Duodenal mucosa (tissue), 2 donors: ENCODE measurements around the gene VSIG10.
A peak's percentile ranks its signal among the peaks of the same experiment; 100 is the strongest.
"Not testable (repeated sequence)": the region's sequence is repeated elsewhere in the genome, so short reads cannot be mapped to it uniquely, and the experiment has no call there.

Source experiments
- H3K27ac ChIP-seq: one replicate; pipeline ENCODE4 v1.7.0; 2013; ENCODE audit warnings: low read depth, low read length
- H3K27me3 ChIP-seq, 2 donors: one replicate each; pipeline ENCODE4 v1.7.0; 2013; ENCODE audit warnings: low read length in 2 of 2, control low read depth in 1 of 2; ENCODE audit not compliant: insufficient read depth in 2 of 2, control insufficient read depth in 1 of 2
- H3K36me3 ChIP-seq, 2 donors: one replicate each; pipeline ENCODE4 v1.7.0; 2013; ENCODE audit warnings: low read length in 2 of 2, control low read depth in 1 of 2; ENCODE audit not compliant: insufficient read depth in 2 of 2, control insufficient read depth in 1 of 2
- H3K4me1 ChIP-seq, 2 donors: one replicate each; pipeline ENCODE4 v1.7.0; 2013; ENCODE audit warnings: low read length in 2 of 2, control low read depth in 1 of 2; ENCODE audit not compliant: insufficient read depth in 2 of 2, control insufficient read depth in 1 of 2
- H3K4me3 ChIP-seq, 2 donors: one replicate each; pipeline ENCODE4 v1.7.0; 2013; ENCODE audit warnings: low read length in 2 of 2, low read depth in 1 of 2
- H3K9ac ChIP-seq, 2 donors: one replicate each; pipeline ENCODE4 v1.7.0; 2013; ENCODE audit warnings: low read length in 2 of 2, low read depth in 1 of 2
- H3K9me3 ChIP-seq, 2 donors: one replicate each; pipeline ENCODE4 v1.7.0; 2013; ENCODE audit warnings: low read length in 2 of 2, control low read depth in 1 of 2; ENCODE audit not compliant: control insufficient read depth in 1 of 2

VSIG10 gene

DNA sequence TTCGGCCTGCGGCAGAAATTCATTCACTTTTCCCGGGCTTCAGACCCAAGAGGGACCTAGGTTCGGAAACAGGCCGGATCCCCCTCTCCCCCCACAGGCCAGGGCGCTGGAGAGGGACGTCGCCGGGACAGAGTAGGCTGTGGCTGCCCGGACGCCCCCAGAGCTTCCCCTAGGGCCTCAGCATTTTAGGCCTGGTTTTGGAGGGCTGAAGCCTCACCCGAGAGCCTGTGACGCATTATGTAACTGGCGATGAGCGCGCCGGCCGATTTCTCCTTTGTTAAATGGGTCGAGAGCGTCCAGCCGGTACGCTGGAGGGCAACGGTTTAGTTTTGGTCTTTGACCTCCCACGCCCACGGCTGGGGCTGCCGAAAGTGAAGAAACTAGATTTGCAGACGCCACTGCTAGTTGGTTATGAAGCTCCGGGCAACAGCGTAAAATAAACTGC lies 32.8 kb upstream of the VSIG10 start:
- Histone ChIP-seq H3K27me3 (no peaks in the 10 kb centered on the region), H3K36me3 (peaks cover 17 to 29% of the 10 kb centered on the region in 2 donors), H3K9me3 (no peaks in the 10 kb centered on the region), H3K27ac (peak overlapping the region; percentile 86), H3K9ac (peak overlapping the region; percentile 85 to 89), H3K4me1 (peaks cover 8 to 17% of the 10 kb centered on the region in 2 donors), H3K4me3 (peak overlapping the region; percentile 90 to 95)

DNA sequence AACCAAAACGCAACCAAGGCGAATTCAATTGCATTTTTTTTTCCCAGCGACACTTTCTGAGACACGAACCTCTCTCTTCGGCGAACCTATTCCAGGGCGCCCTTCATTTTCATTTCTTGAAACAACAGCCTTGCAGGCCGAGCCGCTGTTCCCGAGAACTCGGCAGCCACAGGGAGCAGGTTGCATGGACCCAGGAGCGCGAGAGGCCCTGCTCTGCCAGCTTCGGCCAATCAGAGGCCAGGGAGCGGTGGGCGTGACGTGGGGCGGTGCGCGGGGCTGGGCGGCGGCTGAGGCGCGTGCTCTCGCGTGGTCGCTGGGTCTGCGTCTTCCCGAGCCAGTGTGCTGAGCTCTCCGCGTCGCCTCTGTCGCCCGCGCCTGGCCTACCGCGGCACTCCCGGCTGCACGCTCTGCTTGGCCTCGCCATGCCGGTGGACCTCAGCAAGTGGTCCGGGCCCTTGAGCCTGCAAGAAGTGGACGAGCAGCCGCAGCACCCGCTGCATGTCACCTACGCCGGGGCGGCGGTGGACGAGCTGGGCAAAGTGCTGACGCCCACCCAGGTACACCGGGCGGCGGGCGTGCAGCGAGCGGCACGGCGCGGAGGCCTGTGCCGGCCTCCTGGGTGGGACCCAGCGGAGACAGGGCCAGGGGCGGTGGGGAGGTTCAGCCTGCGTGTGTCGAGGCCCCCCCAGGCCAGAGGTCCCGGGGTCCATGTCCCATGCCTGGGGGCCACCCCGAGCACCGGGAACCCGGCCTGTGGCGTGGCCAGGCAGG lies 32.2 kb upstream of the VSIG10 start, which contains the start of gene PEBP1:
TSS of gene PEBP1 (plus strand) at position 337 of the 771 bp plus-strand sequence. CDS start at position 423, 86 bp downstream.
- H3K9ac ChIP-seq = peak within 1 kb of the TSS; percentile 85 to 89
- peaks cover 16 to 24% of the 10 kb centered on the region in 2 donors for H3K36me3 ChIP-seq
- peaks cover 8 to 17% of the 10 kb centered on the region in 2 donors for H3K4me1 ChIP-seq
- H3K4me3 ChIP-seq = peak within 1 kb of the TSS; percentile 90 to 95
- H3K27ac ChIP-seq = peak within 1 kb of the TSS; percentile 86
- no peaks in the 10 kb centered on the region for H3K9me3 ChIP-seq
- no peaks in the 10 kb centered on the region for H3K27me3 ChIP-seq

DNA sequence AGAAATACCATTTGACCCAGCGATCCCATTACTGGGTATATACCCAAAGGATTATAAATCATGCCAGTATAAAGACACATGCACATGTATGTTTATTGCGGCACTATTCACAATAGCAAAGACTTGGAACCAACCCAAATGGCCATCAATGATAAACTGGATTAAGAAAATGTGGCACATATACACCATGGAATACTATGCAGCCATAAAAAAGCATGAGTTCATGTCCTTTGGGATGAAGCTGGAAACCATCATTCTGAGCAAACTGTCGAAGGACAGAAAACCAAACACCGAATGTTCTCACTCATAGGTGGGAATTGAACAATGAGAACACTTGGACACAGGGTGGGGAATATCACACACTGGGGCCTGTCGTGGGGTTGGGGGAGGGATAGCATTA lies 25.6 kb upstream of the VSIG10 start:
- not testable (repeated sequence) for H3K9me3 ChIP-seq, H3K36me3 ChIP-seq, H3K27ac ChIP-seq, H3K27me3 ChIP-seq, H3K9ac ChIP-seq, H3K4me3 ChIP-seq
- peaks cover 6 to 10% of the 10 kb centered on the region in 2 donors for H3K4me1 ChIP-seq

DNA sequence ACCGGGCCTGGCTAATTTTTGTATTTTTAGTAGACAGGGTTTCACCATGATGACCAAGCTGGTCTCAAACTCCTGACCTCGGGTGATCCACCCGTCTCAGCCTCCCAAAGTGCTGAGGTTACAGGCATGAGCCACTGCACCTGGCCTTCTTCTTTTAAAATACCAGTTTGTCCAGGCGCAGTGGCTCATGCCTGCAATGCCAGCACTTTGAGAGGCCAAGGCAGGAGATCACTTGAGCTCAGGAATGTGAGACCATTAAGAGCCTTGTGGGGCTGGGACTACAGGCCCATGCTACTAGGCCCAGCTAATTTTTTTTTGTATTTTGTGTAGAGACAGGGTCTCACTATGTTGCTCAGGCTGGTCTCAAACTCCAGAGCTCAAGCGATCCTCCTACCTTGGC lies 24.1 kb upstream of the VSIG10 start:
- Histone ChIP-seq H3K4me1 (peaks cover 6 to 10% of the 10 kb centered on the region in 2 donors), H3K9me3 (no peaks in the 10 kb centered on the region), H3K36me3 (no peaks in the 10 kb centered on the region), H3K27me3 (no peaks in the 10 kb centered on the region), H3K4me3 (no peak overlapping the region), H3K9ac (no peak overlapping the region), H3K27ac (no peak overlapping the region)

DNA sequence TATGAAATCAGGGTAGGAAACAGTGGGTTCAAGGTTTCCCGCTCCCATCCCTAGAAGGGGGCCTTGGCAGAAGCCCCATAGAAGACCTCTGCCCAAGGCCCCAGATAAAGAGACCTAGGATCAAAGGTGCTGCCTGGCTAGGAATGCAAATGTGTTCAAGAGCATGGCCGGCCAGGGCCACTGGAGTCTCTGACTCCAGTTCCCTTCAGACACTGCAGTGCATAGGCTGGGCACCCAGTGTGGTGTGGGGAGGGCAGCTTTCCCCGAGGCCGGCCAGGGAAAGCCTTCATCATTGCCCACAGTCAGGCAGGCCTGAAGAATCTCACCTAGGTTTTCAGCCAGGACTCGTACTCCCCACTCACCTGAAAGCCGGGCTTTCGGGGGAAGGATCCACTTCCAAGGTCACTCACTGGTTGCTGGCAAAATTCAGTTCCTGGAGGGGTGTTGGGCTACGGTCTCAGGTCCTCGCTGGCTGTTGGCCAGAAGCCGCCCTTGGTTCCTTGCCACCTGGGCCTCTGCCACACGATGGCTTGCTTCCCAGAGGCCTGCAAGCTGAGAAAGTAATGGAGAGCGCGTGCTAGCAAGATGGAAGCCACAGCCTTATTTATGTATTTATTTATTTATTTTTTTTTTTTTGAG lies 22.4 kb upstream of the VSIG10 start:
- Histone ChIP-seq H3K4me3 (no peak overlapping the region), H3K9me3 (no peaks in the 10 kb centered on the region), H3K36me3 (no peaks in the 10 kb centered on the region), H3K4me1 (peaks cover 7 to 8% of the 10 kb centered on the region in 2 donors), H3K27me3 (no peaks in the 10 kb centered on the region), H3K9ac (peak overlapping the region in 1 of 2 donors; percentile 18), H3K27ac (peak overlapping the region; percentile 63)

DNA sequence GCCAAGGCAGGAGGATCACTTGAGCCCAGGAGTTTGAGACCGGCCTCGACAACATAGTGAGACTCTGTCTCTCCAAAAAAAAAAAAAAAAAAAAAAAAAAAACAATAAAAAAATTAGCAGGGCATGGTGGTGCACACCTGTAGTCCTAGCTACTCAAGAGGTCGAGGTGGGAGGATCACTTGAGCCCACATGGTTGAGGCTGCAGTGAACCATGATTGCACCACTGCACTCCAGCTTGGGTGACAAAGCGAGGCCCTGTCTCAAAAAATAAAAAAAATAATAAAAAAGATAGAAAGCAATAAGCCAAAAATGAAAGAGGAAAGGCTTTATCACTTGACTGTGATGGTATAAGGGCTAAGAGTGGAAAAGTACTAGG lies 21.9 kb upstream of the VSIG10 start:
- Histone ChIP-seq H3K27ac (no peak overlapping the region), H3K9ac (no peak overlapping the region), H3K27me3 (no peaks in the 10 kb centered on the region), H3K4me1 (peaks cover 7 to 11% of the 10 kb centered on the region in 2 donors), H3K36me3 (no peaks in the 10 kb centered on the region), H3K9me3 (no peaks in the 10 kb centered on the region), H3K4me3 (no peak overlapping the region)

DNA sequence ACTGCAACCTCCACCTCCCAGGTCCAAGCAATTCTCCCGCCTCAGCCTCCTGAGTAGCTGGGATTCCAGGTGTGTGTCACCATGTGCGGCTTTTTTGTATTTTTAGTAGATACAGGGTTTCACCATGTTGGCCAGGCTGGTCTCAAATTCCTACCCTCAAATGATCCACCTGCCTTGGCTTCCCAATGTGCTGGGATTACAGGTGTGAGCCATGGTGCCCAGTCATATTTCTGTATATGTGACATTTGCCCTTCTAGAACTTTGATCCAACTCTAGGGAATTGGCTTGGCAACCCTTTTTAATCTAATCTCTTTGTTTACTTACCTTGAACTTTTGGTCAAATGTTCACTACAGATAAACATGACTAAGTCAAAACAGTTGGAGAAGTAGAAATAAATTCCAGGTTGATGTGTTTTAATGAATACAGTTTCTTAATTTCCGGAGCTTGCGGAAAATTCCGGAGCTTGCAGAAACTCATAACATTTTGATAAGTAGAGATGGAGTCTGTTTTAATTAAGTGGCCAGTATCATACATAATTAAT lies 20.6 kb upstream of the VSIG10 start:
- Histone ChIP-seq H3K9ac (no peak overlapping the region), H3K36me3 (no peaks in the 10 kb centered on the region), H3K4me3 (no peak overlapping the region), H3K27ac (peak overlapping the region; percentile 44), H3K9me3 (no peaks in the 10 kb centered on the region), H3K4me1 (peaks cover 7 to 14% of the 10 kb centered on the region in 2 donors), H3K27me3 (no peaks in the 10 kb centered on the region)

DNA sequence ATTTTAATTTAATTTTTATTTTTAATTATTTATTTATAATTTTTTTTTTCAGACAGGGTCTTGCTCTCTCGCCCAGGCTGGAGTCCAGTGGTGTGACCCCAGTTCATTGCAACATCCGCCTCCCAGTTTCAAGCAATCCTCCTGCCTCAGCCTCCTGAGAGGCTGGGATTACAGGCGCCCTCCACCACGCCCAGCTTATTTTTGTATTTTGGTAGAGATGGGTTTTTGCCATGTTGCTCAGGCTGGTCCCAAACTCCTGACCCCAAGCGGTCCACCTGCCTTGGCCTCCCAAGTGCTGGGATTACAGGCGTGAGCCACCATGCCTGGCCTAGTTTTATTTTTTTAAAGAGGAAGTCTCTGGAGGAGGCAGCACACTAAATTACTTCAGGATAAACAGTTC lies 18.5 kb upstream of the VSIG10 start:
- H3K9ac ChIP-seq = no peak overlapping the region
- no peak overlapping the region for H3K4me3 ChIP-seq
- H3K4me1 ChIP-seq = peaks cover 5 to 14% of the 10 kb centered on the region in 2 donors
- H3K36me3 ChIP-seq = no peaks in the 10 kb centered on the region
- no peaks in the 10 kb centered on the region for H3K27me3 ChIP-seq
- H3K27ac ChIP-seq = no peak overlapping the region
- no peaks in the 10 kb centered on the region for H3K9me3 ChIP-seq

DNA sequence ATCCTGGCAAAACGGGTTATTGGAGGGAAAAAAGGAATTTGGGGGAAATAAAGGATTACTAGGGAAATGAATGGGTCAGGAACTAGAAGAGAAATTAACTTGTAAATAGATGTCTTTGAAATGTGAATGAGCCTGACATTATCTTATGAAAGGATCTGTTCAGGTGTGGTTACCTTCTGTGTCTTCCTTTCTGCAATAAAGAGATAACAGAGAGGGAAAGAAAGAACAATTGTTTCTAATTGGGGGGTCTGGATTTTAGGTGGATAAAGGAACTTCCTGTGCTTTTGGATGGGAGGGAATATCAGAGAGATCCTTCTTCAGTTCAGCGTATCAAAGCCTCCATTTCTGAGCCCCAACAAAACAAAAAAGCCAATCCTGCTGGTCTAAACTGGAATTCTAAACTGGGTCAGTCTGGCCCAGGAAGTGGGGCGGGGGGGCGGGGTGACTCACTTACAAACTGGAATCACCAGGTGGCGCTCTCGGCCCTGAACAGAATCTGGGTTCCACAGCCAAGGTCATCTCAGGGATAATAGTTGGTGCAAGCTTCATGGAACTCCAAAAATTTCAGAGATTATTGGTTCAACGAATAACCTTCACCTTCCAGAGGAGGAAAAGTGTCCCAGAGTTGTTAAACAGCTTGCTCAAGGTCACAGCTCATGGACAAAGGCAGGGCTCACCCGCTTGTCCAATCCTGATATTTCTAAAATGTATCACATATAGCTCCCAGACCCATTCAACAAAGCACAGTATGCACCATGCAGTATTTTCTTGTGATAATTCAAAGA lies 17.0 kb upstream of the VSIG10 start:
- Histone ChIP-seq H3K4me3 (no peak overlapping the region), H3K27ac (no peak overlapping the region), H3K9me3 (no peaks in the 10 kb centered on the region), H3K27me3 (no peaks in the 10 kb centered on the region), H3K9ac (no peak overlapping the region), H3K36me3 (no peaks in the 10 kb centered on the region), H3K4me1 (peaks cover 0 to 12% of the 10 kb centered on the region in 2 donors)
